Neural progenitor cell (in vitro differentiated cells): ENCODE data around the gene MIAT. TPM values are rescaled to one million over a fixed set of nuclear protein-coding genes. Genes with fewer than 3 reads are reported as not detected.
A peak's percentile ranks its signal among the peaks of the same experiment; 100 is the strongest.

Experiments
- DNase-seq: peaks from one replicate; pipeline ENCODE4 v3.0.0-alpha.2; 2016; ENCODE audit warnings: low spot score
- H2AFZ ChIP-seq: fragments of 200-600 bp; sonication (generic); replicated peaks from 2 replicates; pipeline ENCODE4 v1.6.1; 2016; ENCODE audit warnings: antibody characterized with exemption
- H3F3A ChIP-seq: fragments of 200-600 bp; sonication (generic); 2 replicates; pipeline ENCODE4 v1.6.1; 2016; ENCODE audit warnings: antibody characterized with exemption, low read depth
- H3K27ac ChIP-seq: fragments of 200-600 bp; sonication (generic); 2 replicates; pipeline ENCODE4 v1.5.1; 2016; ENCODE audit warnings: mild to moderate bottlenecking
- H3K27me3 ChIP-seq: fragments of 200-600 bp; sonication (generic); 2 replicates; pipeline ENCODE4 v1.6.1; 2016; ENCODE audit warnings: mild to moderate bottlenecking, moderate library complexity
- H3K36me3 ChIP-seq: fragments of 200-600 bp; sonication (generic); 2 replicates; pipeline ENCODE4 v1.5.1; 2016
- H3K4me1 ChIP-seq: fragments of 200-600 bp; sonication (generic); 2 replicates; pipeline ENCODE4 v1.6.1; 2016; ENCODE audit warnings: mixed run types
- H3K4me2 ChIP-seq: fragments of 200-600 bp; sonication (generic); 2 replicates; pipeline ENCODE4 v1.6.1; 2016
- H3K4me3 ChIP-seq: fragments of 200-600 bp; sonication (generic); 2 replicates; pipeline ENCODE4 v1.5.1; 2016
- H3K79me2 ChIP-seq: fragments of 200-600 bp; sonication (generic); 2 replicates; pipeline ENCODE4 v1.6.1; 2016; ENCODE audit warnings: low read depth
- H3K9ac ChIP-seq: fragments of 200-600 bp; sonication (generic); 2 replicates; pipeline ENCODE4 v1.6.1; 2016
- H3K9me3 ChIP-seq: fragments of 200-600 bp; sonication (generic); 2 replicates; pipeline ENCODE4 v1.5.1; 2016; ENCODE audit warnings: low read depth
- H4K20me1 ChIP-seq: fragments of 200-600 bp; sonication (generic); 2 replicates; pipeline ENCODE4 v1.6.1; 2016; ENCODE audit warnings: low read depth
- H3K27ac Mint-ChIP-seq: 3 replicates; pipeline ENCODE4 v1.8.0; 2021; ENCODE audit warnings: mixed read lengths
- H3K27me3 Mint-ChIP-seq: 2 replicates; pipeline ENCODE4 v1.8.0; 2022; ENCODE audit warnings: low read depth, mild to moderate bottlenecking, inconsistent platforms, moderate library complexity, mixed read lengths; ENCODE audit not compliant: insufficient read depth
- H3K36me3 Mint-ChIP-seq: 3 replicates; pipeline ENCODE4 v1.8.0; 2021; ENCODE audit warnings: mixed read lengths
- H3K4me1 Mint-ChIP-seq: 3 replicates; pipeline ENCODE4 v1.8.0; 2021; ENCODE audit warnings: mixed read lengths
- H3K4me3 Mint-ChIP-seq: 3 replicates; pipeline ENCODE4 v1.8.0; 2021; ENCODE audit warnings: mild to moderate bottlenecking, moderate library complexity, mixed read lengths
- H3K9me3 Mint-ChIP-seq: 3 replicates; pipeline ENCODE4 v1.8.0; 2020; ENCODE audit warnings: mixed read lengths
- EZH2 ChIP-seq: fragments of 200-600 bp; sonication (generic); IDR thresholded peaks from 2 replicates; pipeline ENCODE4 v1.6.1; 2017; ENCODE audit warnings: antibody characterized with exemption, mild to moderate bottlenecking, moderate library complexity
- EZH2phosphoT487 ChIP-seq: fragments of 200-600 bp; sonication (generic); IDR thresholded peaks from 2 replicates; pipeline ENCODE4 v1.6.1; 2017; ENCODE audit warnings: antibody characterized with exemption
- total RNA-seq: library from RNA; depleted of rRNA; stranded (reverse); fragments of >200 nt; gene quantifications from 2 replicates; pipeline ENCODE4 v1.2.3, GENCODE V29; 2015; ENCODE audit warnings: low replicate concordance
- TF ChIP-seq, protein P1 (sequence below): fragments of 200-600 bp; sonication (generic); IDR thresholded peaks from 2 replicates; pipeline ENCODE4 v1.5.1; 2017; ENCODE audit warnings: antibody characterized with exemption, mild to moderate bottlenecking

MIAT gene
- total RNA-seq, 1 donor from 2014 or later: 262 TPM

- no peak overlapping the region for H3K27ac Mint-ChIP-seq
- DNase-seq: no peak
- peaks cover 37% of the 10 kb centered on the region for H3F3A ChIP-seq
- no peak overlapping the region for H2AFZ ChIP-seq
- TF ChIP-seq EZH2phosphoT487 (no peak), EZH2 (no peak)
- TF ChIP-seq, protein P1, sequence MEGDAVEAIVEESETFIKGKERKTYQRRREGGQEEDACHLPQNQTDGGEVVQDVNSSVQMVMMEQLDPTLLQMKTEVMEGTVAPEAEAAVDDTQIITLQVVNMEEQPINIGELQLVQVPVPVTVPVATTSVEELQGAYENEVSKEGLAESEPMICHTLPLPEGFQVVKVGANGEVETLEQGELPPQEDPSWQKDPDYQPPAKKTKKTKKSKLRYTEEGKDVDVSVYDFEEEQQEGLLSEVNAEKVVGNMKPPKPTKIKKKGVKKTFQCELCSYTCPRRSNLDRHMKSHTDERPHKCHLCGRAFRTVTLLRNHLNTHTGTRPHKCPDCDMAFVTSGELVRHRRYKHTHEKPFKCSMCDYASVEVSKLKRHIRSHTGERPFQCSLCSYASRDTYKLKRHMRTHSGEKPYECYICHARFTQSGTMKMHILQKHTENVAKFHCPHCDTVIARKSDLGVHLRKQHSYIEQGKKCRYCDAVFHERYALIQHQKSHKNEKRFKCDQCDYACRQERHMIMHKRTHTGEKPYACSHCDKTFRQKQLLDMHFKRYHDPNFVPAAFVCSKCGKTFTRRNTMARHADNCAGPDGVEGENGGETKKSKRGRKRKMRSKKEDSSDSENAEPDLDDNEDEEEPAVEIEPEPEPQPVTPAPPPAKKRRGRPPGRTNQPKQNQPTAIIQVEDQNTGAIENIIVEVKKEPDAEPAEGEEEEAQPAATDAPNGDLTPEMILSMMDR: no peak
- H3K4me2 ChIP-seq: no peak overlapping the region
- peaks cover 20% of the 10 kb centered on the region for H3K36me3 Mint-ChIP-seq
- H3K36me3 ChIP-seq: no peaks in the 10 kb centered on the region
- peaks cover 34% of the 10 kb centered on the region for H3K27me3 ChIP-seq
- no peak overlapping the region for H3K9ac ChIP-seq
- H3K4me3 ChIP-seq: no peak overlapping the region
- H3K9me3 ChIP-seq: no peaks in the 10 kb centered on the region
- no peak overlapping the region for H3K27ac ChIP-seq
- H3K79me2 ChIP-seq: no peaks in the 10 kb centered on the region
- peaks cover 15% of the 10 kb centered on the region for H4K20me1 ChIP-seq
- H3K4me1 ChIP-seq: peaks cover 24% of the 10 kb centered on the region
- H3K27me3 Mint-ChIP-seq: peaks cover 21% of the 10 kb centered on the region
- H3K4me1 Mint-ChIP-seq: peaks cover 40% of the 10 kb centered on the region
- H3K4me3 Mint-ChIP-seq: no peak overlapping the region
- peaks cover 7% of the 10 kb centered on the region for H3K9me3 Mint-ChIP-seq
Observed at GRCh38 chr22:26685601-26686000, 28.2 kb downstream of the MIAT start.

GRCh38 chr22:26687439-26687838 lies 30.1 kb downstream of the MIAT start:
- Histone ChIP-seq H3K4me2 (no peak overlapping the region), H3K9me3 (no peaks in the 10 kb centered on the region), H3F3A (peaks cover 35% of the 10 kb centered on the region), H3K79me2 (no peaks in the 10 kb centered on the region), H3K36me3 (no peaks in the 10 kb centered on the region), H4K20me1 (peaks cover 22% of the 10 kb centered on the region), H3K27me3 (peaks cover 52% of the 10 kb centered on the region), H3K4me3 (no peak overlapping the region), H2AFZ (no peak overlapping the region), H3K27ac (no peak overlapping the region), H3K4me1 (peaks cover 15% of the 10 kb centered on the region), H3K9ac (no peak overlapping the region)
- peaks cover 34% of the 10 kb centered on the region for H3K4me1 Mint-ChIP-seq
- peaks cover 32% of the 10 kb centered on the region for H3K27me3 Mint-ChIP-seq
- H3K27ac Mint-ChIP-seq: no peak overlapping the region
- DNase-seq: no peak
- TF ChIP-seq, protein P1: no peak
- no peak for TF ChIP-seq EZH2
- TF ChIP-seq EZH2phosphoT487: no peak
- peak overlapping the region; percentile 33 for H3K4me3 Mint-ChIP-seq
- H3K9me3 Mint-ChIP-seq: peaks cover 7% of the 10 kb centered on the region
- H3K36me3 Mint-ChIP-seq: peaks cover 16% of the 10 kb centered on the region

- no peak overlapping the region for H3K27ac ChIP-seq
- Mint-ChIP-seq H3K4me1 (peaks cover 24% of the 10 kb centered on the region), H3K4me3 (peak overlapping the region; percentile 13), H3K36me3 (peaks cover 15% of the 10 kb centered on the region), H3K27me3 (peaks cover 37% of the 10 kb centered on the region), H3K9me3 (peaks cover 5% of the 10 kb centered on the region), H3K27ac (no peak overlapping the region)
- peaks cover 22% of the 10 kb centered on the region for H4K20me1 ChIP-seq
- no peaks in the 10 kb centered on the region for H3K79me2 ChIP-seq
- DNase-seq: peak; percentile 82
- H3K9me3 ChIP-seq: no peaks in the 10 kb centered on the region
- H3K9ac ChIP-seq: no peak overlapping the region
- TF ChIP-seq, protein P1: no peak
- TF ChIP-seq EZH2: no peak
- TF ChIP-seq EZH2phosphoT487: no peak
- H3K4me1 ChIP-seq: peaks cover 15% of the 10 kb centered on the region
- H3K4me3 ChIP-seq: no peak overlapping the region
- H3K4me2 ChIP-seq: peak overlapping the region; percentile 49
- peaks cover 65% of the 10 kb centered on the region for H3K27me3 ChIP-seq
- no peak overlapping the region for H2AFZ ChIP-seq
- H3K36me3 ChIP-seq: no peaks in the 10 kb centered on the region
- H3F3A ChIP-seq: peaks cover 35% of the 10 kb centered on the region
Observed at GRCh38 chr22:26689513-26690301, 32.3 kb downstream of the MIAT start.
